Measurements from ENCODE around the gene NDP. TPM values are rescaled to one million over a fixed set of nuclear protein-coding genes. Genes with fewer than 3 reads are reported as not detected.
A peak's percentile ranks its signal among the peaks of the same experiment; 100 is the strongest.
"Not testable (repeated sequence)": the region's sequence is repeated elsewhere in the genome, so short reads cannot be mapped to it uniquely, and the experiment has no call there.

NDP gene
- polyA plus RNA-seq, 2 of the 4 experiments (the other 2 are of a cell fraction), result not detected

- no peak for TF ChIP-seq REST (IDR thresholded peaks at IDR 0.05)
- no peak for TF ChIP-seq CEBPB (IDR thresholded peaks at IDR 0.05)
- TF ChIP-seq POLR2AphosphoS2 (conservative IDR thresholded peaks at IDR 0.05; ENCODE audit: low read length), result no peak
Observed at GRCh38 chrX:43940816-43941474, 32.2 kb downstream of the NDP start (continued).

GRCh38 chrX:43939187-43939926 lies 33.8 kb downstream of the NDP start:
- TF ChIP-seq RAD21 (conservative IDR thresholded peaks at IDR 0.05 in 1 of 2, IDR thresholded peaks at IDR 0.05 in 1 of 2), result peak in 1 of 2 experiments; percentile 20; a peak in 2 of 5 replicates
- no peak for TF ChIP-seq NFE2L2 (conservative IDR thresholded peaks at IDR 0.05; ENCODE audit: low read length)
- peak; percentile 17; the same call in 1 of the 3 replicates for TF ChIP-seq CTCF (IDR thresholded peaks at IDR 0.05)
- TF ChIP-seq REST (IDR thresholded peaks at IDR 0.05), result no peak
- no peak for TF ChIP-seq CBX2 (IDR thresholded peaks at IDR 0.05; ENCODE audit: borderline replicate concordance, low read depth)
- TF ChIP-seq ZNF302 (CRISPR knock-in tag; IDR thresholded peaks at IDR 0.05), result no peak
- peak; percentile 18; the same call in 1 of the 3 replicates for TF ChIP-seq SMC3 (IDR thresholded peaks at IDR 0.05)
- no peak for TF ChIP-seq HMGXB4 (CRISPR knock-in tag; IDR thresholded peaks at IDR 0.05; ENCODE audit: borderline replicate concordance)
- TF ChIP-seq HES2 (IDR thresholded peaks at IDR 0.05), result no peak
- TF ChIP-seq EHF (CRISPR knock-in tag; IDR thresholded peaks at IDR 0.05), result no peak
- FAIRE-seq (peak; percentile 7), ATAC-seq (no peak), DNase-seq (ENCODE audit: low read depth in 1 of 2, low spot score in 1 of 2) (peak in 1 of 2 experiments; percentile 13)
- no peak overlapping the region for H3K4me3 ChIP-seq
- H3K4me1 ChIP-seq, result no peaks in the 10 kb centered on the region
- H3K4me2 ChIP-seq, result no peak overlapping the region
- WGBS (ENCODE audit: missing lambda C conversion rate), result 89% methylated on average over 3 of the region's 3 CpGs
- ChIA-PET POLR2A (no interaction called here), CTCF (interaction anchor here (1.3 to 3.0 kb wide), 9 partner anchors 11 to 125 kb away, joined by 4 to 30 read pairs (median 5); no protein-coding TSS in a partner anchor)
- H3K9me3 ChIP-seq, result no peaks in the 10 kb centered on the region
- no peak overlapping the region for H3K27ac ChIP-seq

GRCh38 chrX:43922032-43922431 lies 51.2 kb downstream of the NDP start:
- H3K27ac ChIP-seq; FAIRE-seq; H3K4me2 ChIP-seq; H3K4me1 ChIP-seq; POLR2A ChIA-PET; H3K9me3 ChIP-seq; ATAC-seq; CTCF ChIA-PET; DNase-seq (ENCODE audit: low read depth in 1 of 2, low spot score in 1 of 2); H3K4me3 ChIP-seq: not testable (repeated sequence)
- WGBS (ENCODE audit: missing lambda C conversion rate), result 50% methylated on average over 3 of the region's 3 CpGs

- ATAC-seq; H3K4me2 ChIP-seq; H3K27ac ChIP-seq; H3K4me3 ChIP-seq; DNase-seq (ENCODE audit: low read depth in 1 of 2, low spot score in 1 of 2); H3K4me1 ChIP-seq; CTCF ChIA-PET; POLR2A ChIA-PET; H3K9me3 ChIP-seq: not testable (repeated sequence)
- peak; percentile 7 for FAIRE-seq
- WGBS (ENCODE audit: missing lambda C conversion rate), result 83% methylated on average over 7 of the region's 8 CpGs
Observed at GRCh38 chrX:43910772-43911171, 62.4 kb downstream of the NDP start.

Data from A549 (cell line).